Endothelial cell of umbilical vein (primary cell): ENCODE data around the gene ZGLP1. TPM values are rescaled to one million over a fixed set of nuclear protein-coding genes. Genes with fewer than 3 reads are reported as not detected.

Experiments
- BruUV-seq: library from RNA; stranded (reverse); fragments of 400-500 nt; replicated peaks from 2 replicates; lab custom pipeline; 2021; lab: Mats Ljungman, UMichigan
- CTCF ChIA-PET: fragments of 300-600, 350-600 bp; sonication (Branson Sonifier 250); formaldehyde crosslinking; loops from one replicate; lab custom pipeline; 2021; ENCODE audit warnings: antibody characterized with exemption, inconsistent platforms; lab: Charles Lee
- POLR2A ChIA-PET: fragments of 300-600, 350-600 bp; sonication (Branson Sonifier 250); formaldehyde crosslinking; loops from one replicate; lab custom pipeline; 2021; ENCODE audit warnings: antibody characterized with exemption, inconsistent platforms; lab: Charles Lee
- DNase-seq: peaks from one replicate; pipeline ENCODE4 v3.0.0-alpha.2; 2011; ENCODE audit warnings: low read depth, low spot score
- FAIRE-seq: peaks from 2 replicates; lab custom pipeline; 2011; peaks lifted over from hg19 to GRCh38; lab: Jason Lieb, UNC
- H2AFZ ChIP-seq: 2 replicates; pipeline ENCODE4 v1.6.0; 2012; ENCODE audit warnings: low read depth, low read length, control low read depth, inconsistent platforms
- H3K27ac ChIP-seq: 2 replicates; pipeline ENCODE4 v1.5.1; 2011; ENCODE audit warnings: low read depth, mild to moderate bottlenecking, control low read depth, low read length, moderate library complexity; ENCODE audit not compliant: insufficient read depth
- H3K27me3 ChIP-seq, 2 experiments: 2 replicates each; pipeline versions ENCODE4 v1.6.0 to v1.6.1; 2011; ENCODE audit warnings: low read length in 2 of 2, mixed read lengths in 1 of 2; ENCODE audit not compliant: control insufficient read depth in 2 of 2, insufficient read depth in 2 of 2
- H3K36me3 ChIP-seq, 2 experiments: 2 replicates in 1 of 2; 3 replicates in 1 of 2; pipeline ENCODE4 v1.5.1; 2011; ENCODE audit warnings: low read length in 2 of 2, mild to moderate bottlenecking in 1 of 2, moderate library complexity in 1 of 2; ENCODE audit not compliant: control insufficient read depth in 2 of 2, insufficient read depth in 2 of 2; ENCODE audit errors: extremely low read depth in 1 of 2
- H3K4me1 ChIP-seq: 3 replicates; pipeline ENCODE4 v1.5.1; 2011; ENCODE audit warnings: mild to moderate bottlenecking, low read length; ENCODE audit not compliant: control insufficient read depth, insufficient read depth; ENCODE audit errors: extremely low read depth
- H3K4me2 ChIP-seq: 2 replicates; pipeline ENCODE4 v1.6.1; 2011; ENCODE audit warnings: low read length, control low read depth, mixed read lengths; ENCODE audit not compliant: insufficient read depth
- H3K4me3 ChIP-seq, 3 experiments: fragments of 200-600 bp in 1 of 3; sonication (generic), shearing (Covaris generic) in 1 of 3; replicated peaks in 1 of 3; 2 replicates each; pipeline ENCODE4 v1.5.1; 2011 to 2016; ENCODE audit warnings: control low read depth in 3 of 3, low read length in 3 of 3, mild to moderate bottlenecking in 2 of 3, inconsistent platforms in 1 of 3, low read depth in 1 of 3, moderate library complexity in 1 of 3; ENCODE audit not compliant: insufficient read depth in 1 of 3
- H3K79me2 ChIP-seq: 2 replicates; pipeline ENCODE4 v1.6.0; 2012; ENCODE audit warnings: low read length, inconsistent platforms; ENCODE audit not compliant: control insufficient read depth, insufficient read depth
- H3K9ac ChIP-seq: replicated peaks from 2 replicates; pipeline ENCODE3; 2011; ENCODE audit warnings: low read length, control low read depth; ENCODE audit not compliant: insufficient read depth; ENCODE audit errors: extremely low read depth
- H3K9me1 ChIP-seq: replicated peaks from 3 replicates; pipeline ENCODE4 v1.6.0; 2011; ENCODE audit warnings: mild to moderate bottlenecking, low read length; ENCODE audit not compliant: control insufficient read depth, insufficient read depth; ENCODE audit errors: extremely low read depth
- H3K9me3 ChIP-seq: replicated peaks from 2 replicates; pipeline ENCODE4 v1.5.1; 2012; ENCODE audit warnings: low read length, inconsistent platforms; ENCODE audit not compliant: control insufficient read depth, insufficient read depth
- H4K20me1 ChIP-seq: replicated peaks from 2 replicates; pipeline ENCODE3; 2011; ENCODE audit warnings: mild to moderate bottlenecking, low read length; ENCODE audit not compliant: control insufficient read depth, insufficient read depth; ENCODE audit errors: extremely low read depth
- CTCF ChIP-seq, 2 donors: IDR thresholded peaks; 1 replicate in 1 of 2; 2 replicates in 1 of 2; pipeline ENCODE4 v1.5.1; 2011; ENCODE audit warnings: low read length in 2 of 2, mild to moderate bottlenecking in 2 of 2, moderate library complexity in 2 of 2, control low read depth in 1 of 2, inconsistent platforms in 1 of 2, low read depth in 1 of 2; ENCODE audit not compliant: insufficient read depth in 1 of 2; ENCODE audit errors: extremely low read depth in 1 of 2
- EZH2 ChIP-seq: IDR thresholded peaks from 2 replicates; pipeline ENCODE4 v1.6.1; 2012; ENCODE audit warnings: borderline replicate concordance, low read depth, mild to moderate bottlenecking, moderate library complexity, low read length, inconsistent platforms; ENCODE audit not compliant: severe bottlenecking
- FOS ChIP-seq: IDR thresholded peaks from 2 replicates; pipeline ENCODE4 v1.6.1; 2011; ENCODE audit warnings: mild to moderate bottlenecking, low read length, moderate library complexity, borderline replicate concordance; ENCODE audit not compliant: insufficient read depth
- GATA2 ChIP-seq: IDR thresholded peaks from 2 replicates; pipeline ENCODE4 v1.7.0; 2011; ENCODE audit warnings: low read depth, mild to moderate bottlenecking, moderate library complexity, mixed read lengths, low read length; ENCODE audit not compliant: insufficient read length, insufficient read depth
- JUN ChIP-seq: IDR thresholded peaks from 2 replicates; pipeline ENCODE4 v1.6.1; 2011; ENCODE audit warnings: borderline replicate concordance, low read depth; ENCODE audit not compliant: insufficient read length, insufficient read depth
- MAX ChIP-seq: IDR thresholded peaks from 2 replicates; pipeline ENCODE4 v1.6.1; 2011; ENCODE audit not compliant: insufficient read depth, insufficient read length
- MYC ChIP-seq: IDR thresholded peaks from one replicate; pipeline ENCODE4 v1.6.1; 2011; ENCODE audit warnings: mild to moderate bottlenecking, low read depth, low read length
- POLR2A ChIP-seq: IDR thresholded peaks from 2 replicates; pipeline ENCODE4 v1.6.1; 2012; ENCODE audit warnings: low read depth, mild to moderate bottlenecking, control low read depth, low read length
- POLR2AphosphoS5 ChIP-seq: IDR thresholded peaks from 2 replicates; pipeline ENCODE4 v1.6.1; 2012; ENCODE audit warnings: low read depth, mild to moderate bottlenecking, control low read depth, low read length, moderate library complexity; ENCODE audit not compliant: insufficient read depth
- dilution Hi-C: fragments of 300-500 bp; cut with MboI; formaldehyde crosslinking; loops from one replicate; pipeline ENCODE4 v1.15.0; 2019; ENCODE audit warnings: low sequenced_read_pairs; ENCODE audit not compliant: extremely low pct_ligation_motif_present
- intact Hi-C: fragments of 100-400 bp; cut with micrococcal nuclease; formaldehyde crosslinking; loops from one replicate; pipeline ENCODE4 v1.10.0; 2022
- polyA plus RNA-seq, 4 experiments: library from polyadenylated mRNA; depleted of rRNA in 3 of 4; stranded (reverse) in 3 of 4; unstranded in 1 of 4; fragments of >200 nt; gene quantifications; 2 replicates each; pipeline versions ENCODE4 v1.2.1 to v1.2.3, GENCODE V29; 2011 to 2012; ENCODE audit warnings: missing spikeins in 1 of 4
- total RNA-seq: library from RNA; stranded (reverse); gene quantifications from 2 replicates; pipeline ENCODE4 v1.2.3, GENCODE V29; 2021

The ZGLP1 gene
- total and polyA plus RNA-seq, 2 donors (not counting 3 experiments of a cell fraction or from before 2014, with no cell fraction given), result 1.6 to 2.9 TPM

- CTCF ChIA-PET, result interaction anchor here (0.6 to 10.0 kb wide), 4 partner anchors 13 to 160 kb away, joined by 3 to 606 read pairs (median 65); partner anchors contain the start of gene ICAM1
These were observed 53.1 kb downstream of the ZGLP1 start for GRCh38 chr19:10256551-10256950.

More at GRCh38 chr19:10256551-10256950, 53.1 kb downstream of the ZGLP1 start:
- H3K9me1 ChIP-seq, result no peaks in the 10 kb centered on the region
- FAIRE-seq, result no peak
- H3K27me3 ChIP-seq, result no peaks in the 10 kb centered on the region
- no TSS peak for BruUV-seq
- H3K79me2 ChIP-seq, result peaks cover 19% of the 10 kb centered on the region
- no peak overlapping the region for H3K4me3 ChIP-seq
- intact Hi-C loops, result no loop called here
- no peak overlapping the region for H3K27ac ChIP-seq
- H4K20me1 ChIP-seq, result no peaks in the 10 kb centered on the region
- no peak overlapping the region for H2AFZ ChIP-seq
- no peak overlapping the region for H3K4me2 ChIP-seq
- H3K9ac ChIP-seq, result no peak overlapping the region
- H3K9me3 ChIP-seq, result no peaks in the 10 kb centered on the region
- POLR2A ChIA-PET, result no interaction called here
- dilution Hi-C loops, result no loop called here
- TF ChIP-seq CTCF (IDR thresholded peaks at IDR 0.05; ENCODE audit: extremely low read depth in 1 of 2, insufficient read depth in 1 of 2, low read depth in 1 of 2, low read length in 2 of 2) (no peak), EZH2 (no peak), GATA2 (no peak), JUN (no peak), MAX (no peak), MYC (no peak), POLR2A (no peak), FOS (no peak), POLR2AphosphoS5 (no peak)
- peaks cover 6 to 18% of the 10 kb centered on the region in 2 experiments for H3K36me3 ChIP-seq
- H3K4me1 ChIP-seq, result peaks cover 8% of the 10 kb centered on the region
- DNase-seq, result no peak
